MM.1S (cell line): ENCODE results near the gene TMEM69.

Experiments used
- EZH2 ChIP-seq: fragments of 300-600 bp; sonication (generic); optimal IDR thresholded peaks from 2 replicates; pipeline ENCODE3; 2017; ENCODE audit warnings: low read depth, mild to moderate bottlenecking, antibody characterized with exemption, low read length, mixed read lengths
- EZH2phosphoT487 ChIP-seq: fragments of 300-600 bp; sonication (generic); IDR thresholded peaks from 2 replicates; pipeline ENCODE4 v1.6.1; 2018; ENCODE audit warnings: antibody characterized with exemption, low read length

DNA sequence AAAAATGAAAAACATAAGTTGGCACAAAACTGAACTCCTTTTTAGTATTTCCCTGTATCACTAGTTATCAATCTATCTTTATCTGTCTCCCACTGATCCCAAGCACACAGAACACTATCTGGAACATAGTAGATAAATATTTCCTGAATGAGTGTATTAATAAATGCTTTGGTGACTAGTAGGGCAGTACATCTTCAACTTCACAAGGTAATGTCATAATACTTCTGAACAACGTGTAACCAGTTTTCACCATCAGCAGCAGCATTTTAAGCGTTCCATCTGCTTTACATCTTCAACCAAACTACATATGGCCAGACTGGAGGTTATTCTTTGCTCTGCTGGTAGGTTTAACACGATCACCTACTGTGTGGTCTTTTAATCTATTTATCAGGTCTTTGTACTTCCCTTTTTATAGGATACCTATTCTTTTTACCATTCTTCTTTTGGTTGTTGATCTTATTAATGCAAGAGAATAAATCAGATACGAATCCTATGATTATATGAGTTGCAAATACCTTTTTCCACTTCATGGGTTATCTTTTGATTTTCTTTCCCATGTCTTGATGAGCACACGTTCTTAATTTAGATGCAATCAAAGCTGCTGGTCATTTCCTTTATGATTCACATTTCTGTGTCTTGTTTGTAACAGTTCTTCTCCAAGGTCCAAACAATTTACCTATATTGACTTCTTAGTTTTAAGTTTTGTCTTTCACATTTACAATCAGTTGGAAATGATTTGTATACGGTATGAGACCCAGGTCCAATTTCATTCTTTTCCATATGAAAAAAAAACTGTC lies 17.9 kb upstream of the TMEM69 start:
- TF ChIP-seq EZH2 (no peak), EZH2phosphoT487 (no peak)
